ENCODE data around the gene ZNF280C. TPM values are rescaled to one million over a fixed set of nuclear protein-coding genes. Genes with fewer than 3 reads are reported as not detected.
A peak's percentile ranks its signal among the peaks of the same experiment; 100 is the strongest.

Gene ZNF280C
- total RNA-seq, 1 experiment from 2014 or later: 7.5 TPM

DNA sequence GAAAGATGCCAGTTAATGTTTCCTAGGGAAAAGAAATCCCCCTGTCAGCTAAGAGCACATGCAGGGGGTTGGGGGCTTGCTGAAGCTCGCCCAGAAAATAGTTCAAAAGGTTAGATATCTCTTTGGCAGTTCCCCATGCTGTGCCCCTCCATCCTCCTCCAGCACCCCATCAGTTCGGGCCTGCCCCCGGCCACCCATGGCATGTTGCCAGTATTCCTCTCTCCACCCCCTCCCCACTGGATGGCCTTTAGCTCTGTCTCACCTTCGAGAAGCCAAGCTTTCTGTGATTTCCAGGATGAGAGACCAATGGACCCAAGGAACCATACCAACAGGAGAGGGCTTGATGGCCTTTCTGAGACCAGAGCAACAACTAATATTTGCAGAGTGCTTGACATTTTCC is 91.8 kb downstream of the ZNF280C start:
- DNase-seq (ENCODE audit: low read depth): no peak

- DNase-seq (ENCODE audit: low read depth): no peak
Observed at GRCh38 chrX:130176354-130176776, 92.3 kb downstream of the ZNF280C start.

GRCh38 chrX:130174937-130175336 is 93.8 kb downstream of the ZNF280C start:
- no peak for DNase-seq (ENCODE audit: low read depth)

DNA sequence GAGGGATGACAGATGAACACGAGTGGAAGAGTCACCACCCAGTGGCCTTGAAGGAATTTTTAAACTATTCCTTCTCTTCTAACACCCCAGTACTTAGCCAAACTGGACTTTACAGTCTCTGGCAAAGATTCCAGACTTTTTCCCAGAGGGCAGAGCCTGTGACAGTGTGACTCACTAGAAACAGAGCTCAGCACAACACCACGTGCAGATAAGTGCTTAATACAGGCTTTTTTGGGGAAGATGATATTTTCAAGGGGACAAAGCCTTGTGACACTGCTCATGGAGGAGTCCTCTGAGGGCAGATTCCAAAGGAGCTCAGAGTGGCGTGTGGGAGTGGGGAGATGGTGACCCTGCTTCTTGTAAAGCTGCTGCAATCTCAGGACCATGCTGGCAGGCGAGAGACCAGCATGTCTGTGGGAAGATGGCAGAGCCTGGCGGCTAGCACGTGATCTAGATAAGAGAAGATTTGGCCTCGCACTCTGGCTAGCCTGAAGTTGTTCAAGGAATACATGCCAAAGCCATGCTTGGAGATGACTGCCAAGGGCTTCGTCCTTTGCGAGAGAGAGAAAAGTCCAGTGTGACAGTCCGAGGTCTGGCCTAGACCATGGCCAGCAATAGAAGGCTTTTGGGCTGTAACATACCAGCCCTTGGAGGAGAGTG is 94.5 kb downstream of the ZNF280C start:
- peak; percentile 25 for DNase-seq (ENCODE audit: low read depth)

DNA sequence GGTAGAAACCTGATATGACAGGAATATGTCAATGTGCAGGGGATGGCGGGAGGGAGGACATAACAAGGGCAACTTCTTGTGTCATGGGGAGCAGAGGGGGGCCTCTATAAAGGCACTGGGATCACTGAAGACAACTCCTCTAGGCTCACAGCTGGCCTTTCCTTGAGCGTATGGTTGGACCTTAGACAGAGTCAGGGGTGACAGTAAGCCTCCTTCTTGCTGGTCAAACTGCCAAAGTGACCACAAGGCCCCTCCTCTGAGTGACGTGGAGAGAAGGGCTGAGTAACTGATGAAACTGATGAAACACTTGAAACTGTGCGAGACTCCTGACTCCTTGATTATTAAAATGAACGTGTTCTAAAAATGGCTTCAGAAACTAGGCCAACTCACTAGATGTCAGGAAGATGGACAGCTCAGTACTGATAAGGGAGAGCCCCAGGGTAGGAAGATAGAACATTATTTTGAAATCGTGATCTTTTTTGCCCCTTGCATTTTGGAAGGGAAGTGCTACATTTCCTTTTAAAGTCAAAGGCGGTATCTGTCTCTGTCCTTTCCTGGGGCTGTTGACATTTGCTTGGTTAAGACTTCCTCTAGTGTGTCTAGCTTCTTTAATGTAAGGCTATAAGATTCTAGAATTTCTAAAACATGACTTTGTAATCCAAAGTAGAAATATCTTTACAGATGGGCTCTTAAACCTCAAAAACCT is 95.4 kb downstream of the ZNF280C start:
- DNase-seq (ENCODE audit: low read depth): peak; percentile 50

GRCh38 chrX:130172127-130172845 is 96.4 kb downstream of the ZNF280C start:
- DNase-seq (ENCODE audit: low read depth): no peak

- no peak for DNase-seq (ENCODE audit: low read depth)
Observed at GRCh38 chrX:130171446-130172126, 97.1 kb downstream of the ZNF280C start, which contains the start of gene RAB33A. TSS of gene RAB33A (plus strand) at chrX:130171962. CDS start at chrX:130172063, 101 bp downstream.

GRCh38 chrX:130170752-130171445 is 97.8 kb downstream of the ZNF280C start:
- DNase-seq (ENCODE audit: low read depth): no peak

- DNase-seq (ENCODE audit: low read depth): no peak
Observed at GRCh38 chrX:130167040-130167439, 101.7 kb downstream of the ZNF280C start.

GRCh38 chrX:130166503-130166777 is 102.3 kb downstream of the ZNF280C start:
- no peak for DNase-seq (ENCODE audit: low read depth)

DNA sequence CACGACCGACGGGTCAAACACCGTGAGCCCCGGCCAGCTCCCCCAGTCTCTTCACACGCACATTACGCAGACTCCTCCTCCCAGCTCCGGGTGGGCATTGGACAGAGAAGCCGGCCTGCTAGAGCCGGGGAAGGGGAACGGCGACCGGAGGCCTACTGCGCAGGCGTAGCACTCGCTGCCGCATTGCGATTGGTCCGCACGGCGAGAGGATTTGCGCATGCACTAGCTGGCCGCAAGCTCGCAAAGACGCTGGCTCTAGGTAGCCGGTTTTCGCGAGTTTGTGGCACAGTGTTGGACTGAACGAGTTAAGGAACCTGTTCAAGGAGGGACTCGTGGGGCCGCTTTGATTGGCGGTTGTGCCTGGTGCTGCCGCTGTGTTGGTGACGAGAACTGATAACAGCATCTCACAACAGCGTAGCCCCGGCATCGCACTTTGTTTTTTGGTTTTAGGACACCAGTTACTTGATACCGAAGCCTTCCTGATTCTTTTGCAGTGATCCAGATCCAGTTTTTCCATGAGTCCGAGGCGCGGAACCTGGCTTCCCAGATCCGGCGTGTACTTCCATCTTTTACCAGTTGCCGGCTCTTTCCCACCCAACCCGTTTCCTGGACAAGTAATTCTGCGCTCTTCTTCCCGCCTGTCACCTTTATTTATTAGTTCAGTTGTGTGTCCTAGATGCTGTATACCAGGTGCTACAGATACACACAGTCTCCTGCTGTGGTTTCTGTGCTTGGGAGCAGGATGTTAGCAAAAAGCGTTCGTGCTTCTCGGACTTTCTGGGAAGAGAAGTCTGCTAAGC is 102.8 kb downstream of the ZNF280C start, which contains the start of gene AIFM1:
Gene AIFM1, minus strand, starts transcription at position 139 of the 800 bp plus-strand sequence. CDS start 185 bp downstream, outside the sequence.
- DNase-seq (ENCODE audit: low read depth): peak; percentile 95

GRCh38 chrX:130165181-130165702 is 103.5 kb downstream of the ZNF280C start:
- no peak for DNase-seq (ENCODE audit: low read depth)

DNA sequence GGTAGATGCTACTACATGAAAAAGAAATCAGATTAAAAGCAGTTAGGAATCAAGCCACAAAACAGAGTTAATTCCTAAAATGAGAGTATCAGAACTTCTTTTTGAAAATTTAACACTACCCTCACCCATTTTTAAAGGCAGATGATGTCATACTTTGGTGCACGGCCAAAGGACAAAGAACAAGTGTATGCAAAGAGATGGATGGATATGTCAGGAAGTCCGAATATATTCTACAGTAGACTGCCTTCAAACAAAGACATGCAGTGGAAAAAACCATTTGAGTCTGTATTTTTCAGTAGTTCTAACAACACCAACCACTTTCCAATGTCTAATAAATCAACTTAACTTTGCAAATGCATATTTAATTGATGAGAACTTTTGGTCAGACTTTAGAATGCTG is 105.3 kb downstream of the ZNF280C start:
- no peak for DNase-seq (ENCODE audit: low read depth)

- DNase-seq (ENCODE audit: low read depth): no peak
Observed at GRCh38 chrX:130162094-130162735, 106.5 kb downstream of the ZNF280C start.

DNA sequence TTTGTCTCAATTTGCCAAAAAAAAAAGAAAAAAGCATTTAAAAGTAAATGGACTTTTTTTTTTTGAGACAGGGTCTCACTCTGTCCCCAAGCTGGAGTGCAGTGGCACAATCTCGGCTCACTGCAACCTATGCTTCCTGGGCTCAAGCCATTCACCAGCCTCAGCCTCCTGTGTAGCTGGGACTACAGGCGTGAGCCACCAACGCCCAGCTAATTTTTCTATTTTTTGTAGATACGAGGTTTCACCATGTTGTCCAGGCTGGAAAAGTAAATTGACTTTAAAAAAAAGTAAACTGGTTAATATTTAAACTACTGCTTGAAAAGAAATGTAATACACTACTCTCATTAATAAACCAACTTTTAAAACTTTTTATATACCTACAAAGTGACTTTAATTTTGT is 108.9 kb downstream of the ZNF280C start:
- no peak for DNase-seq (ENCODE audit: low read depth)

- no peak for DNase-seq (ENCODE audit: low read depth)
Observed at GRCh38 chrX:130158311-130158710, 110.4 kb downstream of the ZNF280C start.

DNA sequence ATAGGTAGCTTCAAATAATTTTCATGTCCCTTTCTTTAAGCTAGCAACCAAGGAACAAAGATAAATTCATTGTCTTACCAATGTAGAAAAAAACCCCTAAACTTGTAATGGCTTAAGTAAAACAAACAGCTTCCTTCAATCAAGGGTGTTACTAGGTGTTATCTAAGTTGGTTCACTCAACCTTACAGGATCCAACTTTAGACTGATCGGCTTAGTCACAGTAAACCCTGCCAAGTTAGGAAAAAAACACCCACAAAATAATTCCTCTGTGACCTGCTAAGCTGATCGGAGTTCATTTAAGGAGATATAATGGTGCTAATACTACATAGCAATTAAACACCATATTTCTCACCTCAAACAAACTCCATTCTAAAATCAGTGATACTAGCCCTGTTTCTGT is 113.1 kb downstream of the ZNF280C start:
- no peak for DNase-seq (ENCODE audit: low read depth)

Data from HT1080 (cell line).